ENCODE measurements around the gene WNT10A.

The WNT10A gene

GRCh38 chr2:218859988-218860831 is 20.4 kb upstream of the WNT10A start:
- H3K27ac ChIP-seq (ENCODE audit: extremely low read depth, low read depth, low read length), result peak overlapping the region; percentile 47; the same call in 1 of the 2 replicates
- POLR2A ChIA-PET, result interaction anchor here (0.7 to 1.5 kb wide), 3 partner anchors 20 to 49 kb away, joined by 3 to 6 read pairs (median 3); partner anchors contain the start of gene WNT10A
- peaks cover 16% of the 10 kb centered on the region for H3K4me1 ChIP-seq (ENCODE audit: control insufficient read depth, insufficient read depth, low read length)
- no peaks in the 10 kb centered on the region for H3K36me3 ChIP-seq (ENCODE audit: control insufficient read depth in 2 of 2, insufficient read depth in 1 of 2, low read length in 2 of 2)
- CTCF ChIA-PET, result interaction anchor here (0.6 to 10.4 kb wide), 9 partner anchors 9 to 148 kb away, joined by 3 to 71 read pairs (median 4); no protein-coding TSS in a partner anchor
- peak overlapping the region; percentile 40 for H3K4me3 ChIP-seq (ENCODE audit: low read depth, low read length)
- H3K9me3 ChIP-seq (ENCODE audit: control insufficient read depth, insufficient read depth, low read depth, low read length), result no peaks in the 10 kb centered on the region
- TF ChIP-seq ZNF626 (tag by site-specific recombination; IDR thresholded peaks at IDR 0.05) (no peak), ZFP37 (tag by site-specific recombination; IDR thresholded peaks at IDR 0.05) (no peak), ZNF747 (tag by site-specific recombination; IDR thresholded peaks at IDR 0.05) (no peak), ZBTB8A (tag by site-specific recombination; IDR thresholded peaks at IDR 0.05) (peak; percentile 15; the same call in 1 of the 2 replicates), ZNF112 (tag by site-specific recombination; IDR thresholded peaks at IDR 0.05) (no peak), ZNF221 (tag by site-specific recombination; IDR thresholded peaks at IDR 0.05; ENCODE audit: borderline replicate concordance) (no peak), ZNF658 (tag by site-specific recombination; IDR thresholded peaks at IDR 0.05) (no peak), ZNF670 (tag by site-specific recombination; IDR thresholded peaks at IDR 0.05; ENCODE audit: low read depth) (no peak), ZNF266 (tag by site-specific recombination; IDR thresholded peaks at IDR 0.05; ENCODE audit: low read depth) (no peak), ZBTB26 (tag by site-specific recombination; optimal IDR thresholded peaks at IDR 0.05) (peak; percentile 27), ZNF785 (tag by site-specific recombination; IDR thresholded peaks at IDR 0.05) (no peak), KLF10 (tag by site-specific recombination; IDR thresholded peaks at IDR 0.05) (no peak), ZNF335 (tag by site-specific recombination; conservative IDR thresholded peaks at IDR 0.05) (peak; percentile 87), ZNF391 (tag by site-specific recombination; IDR thresholded peaks at IDR 0.05; ENCODE audit: borderline replicate concordance, low read depth) (no peak), KLF8 (tag by site-specific recombination; IDR thresholded peaks at IDR 0.05) (peak; percentile 37; the same call in 1 of the 2 replicates), PRDM10 (tag by site-specific recombination; IDR thresholded peaks at IDR 0.05) (peak; percentile 75), ZNF571 (tag by site-specific recombination; IDR thresholded peaks at IDR 0.05) (no peak), ZNF664 (tag by site-specific recombination; IDR thresholded peaks at IDR 0.05) (no peak), ZNF529 (tag by site-specific recombination; IDR thresholded peaks at IDR 0.05; ENCODE audit: insufficient replicate concordance) (no peak), GLIS1 (tag by site-specific recombination; IDR thresholded peaks at IDR 0.05) (peak; percentile 79), ZFP69B (tag by site-specific recombination; IDR thresholded peaks at IDR 0.05) (no peak), GLIS2 (tag by site-specific recombination; IDR thresholded peaks at IDR 0.05) (peak; percentile 31), ZNF623 (tag by site-specific recombination; IDR thresholded peaks at IDR 0.05) (no peak), ZNF600 (tag by site-specific recombination; IDR thresholded peaks at IDR 0.05) (peak; percentile 28; the same call in 1 of the 2 replicates), ZBTB20 (tag by site-specific recombination; IDR thresholded peaks at IDR 0.05) (peak; percentile 55; the same call in 1 of the 2 replicates), ZNF558 (tag by site-specific recombination; IDR thresholded peaks at IDR 0.05) (no peak), KLF16 (tag by site-specific recombination; IDR thresholded peaks at IDR 0.05) (no peak), ZNF777 (tag by site-specific recombination; IDR thresholded peaks at IDR 0.05; ENCODE audit: borderline replicate concordance) (peak; percentile 77; the same call in 1 of the 2 replicates), KLF1 (tag by site-specific recombination; IDR thresholded peaks at IDR 0.05) (0 out of 2 replicates have a peak, but pooled peaks have one; percentile 28), ZFHX2 (tag by site-specific recombination; conservative IDR thresholded peaks at IDR 0.05) (no peak), ZNF768 (tag by site-specific recombination; IDR thresholded peaks at IDR 0.05) (no peak), ZFP41 (tag by site-specific recombination; IDR thresholded peaks at IDR 0.05; ENCODE audit: borderline replicate concordance) (no peak)
